ENCODE data around the gene RASSF3.

RASSF3 gene, protein sequence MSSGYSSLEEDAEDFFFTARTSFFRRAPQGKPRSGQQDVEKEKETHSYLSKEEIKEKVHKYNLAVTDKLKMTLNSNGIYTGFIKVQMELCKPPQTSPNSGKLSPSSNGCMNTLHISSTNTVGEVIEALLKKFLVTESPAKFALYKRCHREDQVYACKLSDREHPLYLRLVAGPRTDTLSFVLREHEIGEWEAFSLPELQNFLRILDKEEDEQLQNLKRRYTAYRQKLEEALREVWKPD

DNA sequence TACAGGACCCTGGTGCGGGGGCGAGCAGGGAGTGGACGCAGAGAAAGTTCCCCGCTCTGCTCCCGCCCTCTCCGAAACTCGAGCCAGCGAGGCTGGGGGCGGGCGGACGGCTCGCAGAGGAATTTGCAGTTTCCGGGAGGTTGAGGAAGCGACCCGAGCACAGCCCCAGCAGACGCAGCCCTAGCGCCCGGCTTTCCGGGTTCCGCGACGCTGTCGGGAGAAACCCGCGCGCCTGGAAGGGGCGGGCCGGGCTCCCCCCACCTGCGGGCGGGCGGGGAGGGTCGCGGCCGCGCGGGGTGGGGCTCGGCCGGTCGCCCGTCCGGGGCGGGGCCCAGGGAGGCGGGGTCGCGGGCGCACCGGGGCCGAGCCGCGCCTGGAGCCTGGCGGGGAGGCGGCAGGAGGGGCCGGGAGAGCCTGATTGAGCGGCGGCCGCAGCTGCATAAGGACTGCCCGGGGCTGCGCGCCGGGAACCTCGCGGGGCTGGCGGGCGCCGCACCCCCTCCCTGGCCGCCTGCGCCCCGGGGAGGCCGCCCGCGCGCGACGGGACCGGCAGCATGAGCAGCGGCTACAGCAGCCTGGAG, at the start of gene RASSF3:
Gene RASSF3, plus strand, starts transcription at position 417 of the 581 bp plus-strand sequence. Its CDS starts 138 bp downstream, at position 555.
- no peaks in the 10 kb centered on the region for H3K27me3 ChIP-seq (ENCODE audit: insufficient read depth, poor library complexity, severe bottlenecking)
- peak within 1 kb of the TSS; percentile 99 for H3K4me3 ChIP-seq (ENCODE audit: severe bottlenecking)
- H3K27ac ChIP-seq (ENCODE audit: poor library complexity, severe bottlenecking) = peak within 1 kb of the TSS; percentile 88
- ATAC-seq (ENCODE audit: low read depth) = peak; percentile 63
- TF ChIP-seq, protein P1, sequence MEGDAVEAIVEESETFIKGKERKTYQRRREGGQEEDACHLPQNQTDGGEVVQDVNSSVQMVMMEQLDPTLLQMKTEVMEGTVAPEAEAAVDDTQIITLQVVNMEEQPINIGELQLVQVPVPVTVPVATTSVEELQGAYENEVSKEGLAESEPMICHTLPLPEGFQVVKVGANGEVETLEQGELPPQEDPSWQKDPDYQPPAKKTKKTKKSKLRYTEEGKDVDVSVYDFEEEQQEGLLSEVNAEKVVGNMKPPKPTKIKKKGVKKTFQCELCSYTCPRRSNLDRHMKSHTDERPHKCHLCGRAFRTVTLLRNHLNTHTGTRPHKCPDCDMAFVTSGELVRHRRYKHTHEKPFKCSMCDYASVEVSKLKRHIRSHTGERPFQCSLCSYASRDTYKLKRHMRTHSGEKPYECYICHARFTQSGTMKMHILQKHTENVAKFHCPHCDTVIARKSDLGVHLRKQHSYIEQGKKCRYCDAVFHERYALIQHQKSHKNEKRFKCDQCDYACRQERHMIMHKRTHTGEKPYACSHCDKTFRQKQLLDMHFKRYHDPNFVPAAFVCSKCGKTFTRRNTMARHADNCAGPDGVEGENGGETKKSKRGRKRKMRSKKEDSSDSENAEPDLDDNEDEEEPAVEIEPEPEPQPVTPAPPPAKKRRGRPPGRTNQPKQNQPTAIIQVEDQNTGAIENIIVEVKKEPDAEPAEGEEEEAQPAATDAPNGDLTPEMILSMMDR (IDR thresholded peaks at IDR 0.05; ENCODE audit: poor library complexity, severe bottlenecking) = no peak
- H3K9me3 ChIP-seq (ENCODE audit: severe bottlenecking) = no peaks in the 10 kb centered on the region
- peak; percentile 66 for DNase-seq (ENCODE audit: low spot score)
- H3K4me1 ChIP-seq (ENCODE audit: insufficient read depth, poor library complexity, severe bottlenecking) = peaks cover 13% of the 10 kb centered on the region
- H3K36me3 ChIP-seq (ENCODE audit: low read depth) = peaks cover 5% of the 10 kb centered on the region

DNA sequence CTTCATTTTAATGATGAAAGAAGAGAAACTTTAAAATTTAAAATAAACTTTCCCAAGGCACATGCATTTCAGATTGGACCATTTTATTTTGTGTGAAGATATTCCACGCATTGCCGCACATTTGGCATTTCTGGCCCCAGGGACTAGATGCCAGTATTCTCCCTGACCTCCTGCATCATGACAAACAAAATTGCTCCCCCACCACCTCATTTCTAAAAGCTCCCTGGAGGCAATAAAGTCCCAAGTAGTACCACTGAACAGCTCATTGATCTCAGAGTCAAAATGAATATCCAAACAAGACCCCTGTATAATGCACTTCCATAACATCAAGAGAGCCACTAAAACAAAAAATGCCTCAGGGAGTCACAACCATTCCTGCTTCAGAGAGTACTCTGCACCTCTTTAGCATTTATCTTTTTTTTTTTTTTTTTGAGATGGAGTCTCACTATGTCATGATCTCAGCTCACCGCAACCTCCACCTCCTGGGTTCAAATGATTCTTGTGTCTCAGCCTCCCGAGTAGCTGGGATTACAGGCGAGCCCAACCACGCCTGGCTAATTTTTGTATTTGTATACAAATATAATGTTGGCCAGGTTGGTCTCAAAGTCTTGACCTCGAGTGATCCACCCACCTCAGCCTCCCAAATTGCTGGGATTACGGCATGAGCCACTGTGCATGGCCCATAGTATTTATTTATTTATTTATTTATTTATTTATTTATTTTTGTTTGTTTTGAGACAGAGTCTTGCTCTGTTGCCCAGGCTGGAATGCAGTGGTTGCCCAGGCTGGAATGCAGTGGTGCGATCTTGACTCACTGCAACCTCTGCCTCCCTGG, 48.8 kb upstream of the RASSF3 start:
- Histone ChIP-seq H3K27me3 (ENCODE audit: insufficient read depth, poor library complexity, severe bottlenecking) (no peaks in the 10 kb centered on the region), H3K27ac (ENCODE audit: poor library complexity, severe bottlenecking) (no peak overlapping the region), H3K36me3 (ENCODE audit: low read depth) (no peaks in the 10 kb centered on the region), H3K4me1 (ENCODE audit: insufficient read depth, poor library complexity, severe bottlenecking) (peaks cover 6% of the 10 kb centered on the region), H3K9me3 (ENCODE audit: severe bottlenecking) (no peaks in the 10 kb centered on the region), H3K4me3 (ENCODE audit: severe bottlenecking) (no peak overlapping the region)
- ATAC-seq (ENCODE audit: low read depth) = no peak
- TF ChIP-seq, protein P1 (IDR thresholded peaks at IDR 0.05; ENCODE audit: poor library complexity, severe bottlenecking) = no peak
- no peak for DNase-seq (ENCODE audit: low spot score)

DNA sequence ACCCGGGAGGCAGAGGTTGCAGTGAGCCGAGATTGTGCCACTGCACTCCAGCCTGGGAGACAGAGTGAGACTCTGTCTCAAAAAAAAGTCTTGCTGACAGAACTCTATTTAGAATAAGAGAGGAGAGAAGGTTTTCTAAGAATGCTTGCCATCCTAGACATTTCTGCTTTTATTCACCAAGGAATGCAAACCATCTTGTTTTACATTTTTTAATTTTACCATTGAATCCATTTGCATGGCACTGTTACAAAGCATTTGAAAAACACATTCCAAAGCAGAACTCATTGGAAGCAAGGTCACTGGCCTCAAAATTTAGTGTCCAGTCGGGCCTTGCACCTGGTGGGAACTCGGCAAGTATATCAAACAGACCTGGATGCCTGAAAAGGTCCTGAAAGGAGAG, 44.2 kb upstream of the RASSF3 start:
- Histone ChIP-seq H3K27me3 (ENCODE audit: insufficient read depth, poor library complexity, severe bottlenecking) (no peaks in the 10 kb centered on the region), H3K27ac (ENCODE audit: poor library complexity, severe bottlenecking) (no peak overlapping the region), H3K4me1 (ENCODE audit: insufficient read depth, poor library complexity, severe bottlenecking) (no peaks in the 10 kb centered on the region), H3K9me3 (ENCODE audit: severe bottlenecking) (no peaks in the 10 kb centered on the region), H3K36me3 (ENCODE audit: low read depth) (no peaks in the 10 kb centered on the region), H3K4me3 (ENCODE audit: severe bottlenecking) (no peak overlapping the region)
- TF ChIP-seq, protein P1 (IDR thresholded peaks at IDR 0.05; ENCODE audit: poor library complexity, severe bottlenecking) = no peak
- no peak for DNase-seq (ENCODE audit: low spot score)
- no peak for ATAC-seq (ENCODE audit: low read depth)

DNA sequence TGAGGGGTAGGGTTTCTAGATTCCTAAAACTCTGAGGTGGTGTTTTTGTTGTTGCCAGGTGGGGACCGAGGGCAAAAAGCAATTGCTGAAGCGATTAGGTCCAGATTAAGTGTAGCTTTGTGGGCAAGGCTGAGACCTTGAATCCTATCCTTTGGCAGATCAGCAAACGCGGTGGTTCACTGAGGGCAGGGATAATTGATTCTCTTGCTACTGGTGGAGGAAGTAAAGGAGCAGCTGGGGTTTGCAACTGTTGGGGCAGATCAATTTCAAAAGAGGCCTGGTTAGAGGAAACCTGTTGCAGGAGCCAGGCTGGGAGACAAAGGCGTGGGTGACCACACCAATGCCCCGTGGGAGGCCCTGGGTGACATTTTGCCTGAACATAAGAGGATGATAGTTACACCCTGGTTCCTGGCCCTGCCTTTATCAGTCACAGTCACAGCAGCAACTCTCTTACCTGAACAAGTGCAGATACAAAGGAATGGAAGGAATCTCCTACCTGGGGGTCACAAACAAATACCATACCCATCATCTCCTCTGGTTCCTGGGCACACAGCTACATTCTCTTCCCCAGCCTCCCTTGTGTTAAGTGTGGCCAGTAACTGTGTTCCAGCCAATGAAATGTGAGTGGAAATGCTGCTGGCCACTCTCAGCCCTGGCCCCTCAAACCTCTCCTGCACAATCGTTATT, 43.3 kb upstream of the RASSF3 start:
- no peak for ATAC-seq (ENCODE audit: low read depth)
- Histone ChIP-seq H3K4me3 (ENCODE audit: severe bottlenecking) (no peak overlapping the region), H3K4me1 (ENCODE audit: insufficient read depth, poor library complexity, severe bottlenecking) (no peaks in the 10 kb centered on the region), H3K27ac (ENCODE audit: poor library complexity, severe bottlenecking) (no peak overlapping the region), H3K27me3 (ENCODE audit: insufficient read depth, poor library complexity, severe bottlenecking) (no peaks in the 10 kb centered on the region), H3K36me3 (ENCODE audit: low read depth) (no peaks in the 10 kb centered on the region), H3K9me3 (ENCODE audit: severe bottlenecking) (no peaks in the 10 kb centered on the region)
- TF ChIP-seq, protein P1 (IDR thresholded peaks at IDR 0.05; ENCODE audit: poor library complexity, severe bottlenecking) = no peak
- DNase-seq (ENCODE audit: low spot score) = no peak
